ENCODE measurements around the gene MYO1A.

MYO1A gene

DNA sequence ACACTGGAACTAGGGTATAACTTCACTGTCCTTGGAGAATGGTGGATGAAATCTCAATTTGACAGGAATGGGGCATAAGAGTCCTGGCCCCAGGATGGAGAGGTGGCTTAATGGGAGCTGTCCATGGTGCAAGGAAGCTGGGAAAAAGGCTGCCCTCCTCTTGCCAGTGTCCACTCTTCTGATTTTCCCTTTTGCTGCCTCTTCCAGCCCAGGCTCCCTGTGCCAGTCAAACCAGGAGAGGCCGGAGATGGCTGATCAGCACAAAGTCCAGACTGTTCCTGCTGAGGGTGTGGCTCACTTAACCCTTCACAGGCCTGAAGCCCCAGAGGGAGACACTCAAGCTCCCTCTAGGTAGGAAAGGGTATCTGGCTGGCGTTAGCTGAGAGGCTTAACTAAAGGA is at the start of gene MYO1A:
Gene MYO1A, minus strand, starts transcription at position 240 of the 400 bp plus-strand sequence. CDS start 1,806 bp downstream, outside the sequence.
- no peak for DNase-seq (ENCODE audit: low read depth)

GRCh38 chr12:57099047-57099714 is 49.3 kb upstream of the MYO1A start:
- no peak for DNase-seq (ENCODE audit: low read depth)

DNA sequence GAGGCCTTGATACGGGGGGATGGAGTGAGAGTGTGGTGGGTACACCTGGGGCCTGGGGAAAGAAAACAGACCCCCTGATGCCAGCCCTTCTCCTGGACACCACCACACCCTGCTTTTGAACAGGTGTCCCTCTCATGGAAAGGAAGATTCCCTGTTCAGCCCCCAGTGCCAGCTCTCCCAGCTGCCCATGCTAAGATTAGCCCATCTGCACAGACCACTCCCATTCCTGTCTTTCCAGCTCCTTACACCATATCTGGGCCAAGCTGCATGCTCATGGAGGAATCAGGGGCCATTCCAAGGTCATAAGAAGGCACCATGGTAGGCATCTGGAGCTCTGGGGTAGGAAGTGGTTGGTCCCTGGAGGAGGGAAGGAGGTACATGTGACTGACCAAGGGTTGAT is 48.6 kb upstream of the MYO1A start:
- no peak for DNase-seq (ENCODE audit: low read depth)

DNA sequence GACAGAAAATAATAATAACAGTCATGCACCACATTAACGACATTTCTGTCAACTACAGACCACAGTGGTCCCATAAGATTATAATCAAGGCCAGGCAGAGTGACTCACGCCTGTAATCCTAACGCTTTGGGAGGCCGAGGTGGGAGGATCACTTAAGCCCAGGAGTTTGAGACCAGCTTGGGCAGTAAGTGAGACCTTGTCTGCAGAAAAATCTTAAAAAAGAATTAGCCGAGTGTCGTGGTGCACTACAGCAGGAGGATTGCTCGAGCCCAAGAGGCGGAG is 47.6 kb upstream of the MYO1A start:
- DNase-seq (ENCODE audit: low read depth): no peak

DNA sequence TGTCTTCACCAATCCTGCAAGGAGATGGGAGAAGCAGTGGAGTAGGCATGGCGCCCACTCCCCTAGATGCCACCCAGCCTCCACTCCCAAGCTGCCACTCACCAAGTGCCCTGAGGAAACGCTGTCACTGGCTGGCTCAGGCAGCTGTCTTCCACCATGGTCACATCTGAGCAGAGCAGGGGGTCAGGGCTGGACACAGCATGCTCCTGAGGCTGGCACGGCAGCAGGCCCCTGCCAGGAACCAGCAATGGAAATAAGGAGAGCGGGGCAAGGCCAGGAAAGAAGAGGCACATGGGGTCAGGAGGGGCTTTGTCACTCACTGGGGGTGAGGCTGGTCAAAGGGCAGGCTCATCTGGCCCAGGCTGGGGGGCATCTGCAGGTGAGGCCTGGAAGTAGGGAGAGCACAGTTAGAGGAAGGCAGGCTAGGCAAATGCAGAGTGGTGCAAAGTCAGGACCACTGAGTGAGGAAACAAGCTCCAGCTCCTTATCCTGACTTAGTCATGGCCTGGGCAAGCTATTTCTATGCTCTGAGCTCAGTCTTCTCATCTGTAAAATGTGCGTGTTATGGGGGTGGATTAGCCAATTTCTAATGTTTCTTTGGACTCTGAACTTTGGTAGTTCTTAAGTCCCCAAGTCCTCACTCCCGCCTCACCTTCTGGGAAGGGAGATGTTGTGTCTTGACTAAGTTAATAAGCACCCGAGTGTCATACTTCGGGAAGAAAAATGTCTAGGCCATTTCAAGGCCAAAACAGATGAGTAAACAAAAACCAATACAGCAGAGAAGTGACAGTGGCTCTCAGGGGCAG is 47.0 kb upstream of the MYO1A start:
- DNase-seq (ENCODE audit: low read depth): no peak

- DNase-seq (ENCODE audit: low read depth): no peak
Observed at GRCh38 chr12:57096099-57096572, 46.2 kb upstream of the MYO1A start.

DNA sequence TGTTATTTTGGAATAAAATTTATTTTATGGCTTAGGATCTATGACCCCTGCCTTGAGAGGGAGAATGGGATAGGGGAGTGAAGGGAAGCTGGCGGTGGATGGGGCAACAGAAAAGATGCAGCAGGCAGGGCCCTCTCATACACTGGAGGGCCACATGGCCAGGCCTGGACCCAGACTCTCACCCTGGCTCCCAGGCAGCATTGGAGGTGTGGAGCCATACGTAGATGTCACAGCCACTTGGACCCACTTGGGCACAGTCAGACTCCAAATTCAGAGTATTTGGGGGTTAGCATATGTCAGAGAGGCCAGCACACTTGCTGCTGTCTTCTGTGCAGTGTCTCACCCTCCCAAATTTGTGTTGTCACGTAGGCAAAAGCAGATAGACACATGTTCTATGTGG is 45.5 kb upstream of the MYO1A start:
- DNase-seq (ENCODE audit: low read depth): no peak

DNA sequence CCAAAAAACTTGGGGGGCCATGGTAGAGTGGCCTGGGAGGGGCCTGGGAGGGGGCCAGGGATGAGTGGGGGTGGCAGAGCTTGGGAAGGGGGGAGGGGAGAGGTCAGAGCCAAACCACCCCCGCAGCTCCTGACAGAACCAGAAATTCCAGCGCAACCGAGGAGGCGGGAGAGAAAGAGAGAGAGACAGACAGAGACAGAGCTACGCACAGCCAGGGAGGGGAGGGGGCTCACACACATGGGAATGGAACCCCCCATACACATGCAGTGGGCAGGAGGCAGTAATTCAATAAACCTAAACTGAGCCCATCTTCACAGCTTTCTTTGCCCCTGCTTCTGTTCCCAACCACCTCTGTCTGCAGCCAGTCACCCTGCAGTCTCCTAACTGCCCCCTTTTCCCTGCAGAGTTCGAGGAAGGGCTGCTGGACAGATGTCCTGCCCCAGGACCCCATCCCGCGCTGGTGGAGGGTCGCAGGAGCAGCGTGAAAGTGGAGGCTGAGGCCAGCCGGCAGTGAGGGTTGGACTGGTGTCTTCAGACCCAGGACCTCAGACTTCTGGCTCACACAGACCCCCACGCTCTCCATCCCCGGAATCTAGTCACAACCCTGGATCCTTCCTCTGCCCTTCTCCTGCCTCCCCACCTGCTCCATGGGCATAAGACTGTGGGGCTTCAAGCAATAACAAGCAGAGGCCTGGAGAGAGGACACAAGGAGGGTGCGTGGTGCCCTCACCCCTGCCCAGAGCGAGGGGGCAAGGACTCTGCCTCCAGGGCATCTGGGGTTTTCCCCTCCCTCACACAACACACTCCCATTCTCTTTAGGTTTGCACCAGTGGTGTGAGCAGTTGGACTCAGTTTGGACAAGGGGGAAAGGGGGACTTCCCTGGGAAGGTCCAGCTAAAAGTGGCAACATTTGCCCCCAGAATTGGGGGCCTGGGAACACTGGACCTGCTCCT is 44.6 kb upstream of the MYO1A start:
- no peak for DNase-seq (ENCODE audit: low read depth)

GRCh38 chr12:57093415-57094207 is 43.7 kb upstream of the MYO1A start:
- DNase-seq (ENCODE audit: low read depth): peak; percentile 52

- no peak for DNase-seq (ENCODE audit: low read depth)
Observed at GRCh38 chr12:57092876-57093414, 43.0 kb upstream of the MYO1A start.

GRCh38 chr12:57092529-57092862 is 42.6 kb upstream of the MYO1A start:
- DNase-seq (ENCODE audit: low read depth): no peak

- no peak for DNase-seq (ENCODE audit: low read depth)
Observed at GRCh38 chr12:57091638-57092528, 42.0 kb upstream of the MYO1A start.

GRCh38 chr12:57090924-57091637 is 41.2 kb upstream of the MYO1A start:
- DNase-seq (ENCODE audit: low read depth): no peak

DNA sequence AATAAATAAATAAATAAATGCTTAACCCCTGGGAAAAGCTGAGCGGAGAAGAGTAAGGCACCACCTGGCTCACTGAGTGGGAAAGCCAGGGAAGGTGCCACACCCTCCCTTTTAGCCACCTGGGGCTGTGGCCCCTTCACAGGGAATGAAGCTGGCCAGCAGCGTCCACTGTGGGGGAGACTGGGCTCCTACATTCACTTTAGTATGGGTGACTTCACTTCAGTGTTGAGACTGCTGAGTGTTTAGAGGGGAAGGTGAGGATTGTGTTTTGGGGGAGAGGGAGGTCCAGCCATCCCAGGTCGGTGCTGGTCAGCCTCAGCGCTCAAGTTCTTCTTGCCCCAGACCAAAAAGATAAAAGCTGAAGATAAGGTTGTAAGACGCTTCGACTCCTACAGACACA is 40.6 kb upstream of the MYO1A start:
- no peak for DNase-seq (ENCODE audit: low read depth)

- DNase-seq (ENCODE audit: low read depth): no peak
Observed at GRCh38 chr12:57089271-57090245, 39.6 kb upstream of the MYO1A start.

GRCh38 chr12:57088354-57089270 is 38.7 kb upstream of the MYO1A start, which contains the start of gene NAB2:
Gene NAB2 (plus strand): TSS chr12:57089114. CDS start chr12:57089272, 158 bp downstream.
- DNase-seq (ENCODE audit: low read depth): peak; percentile 81

DNA sequence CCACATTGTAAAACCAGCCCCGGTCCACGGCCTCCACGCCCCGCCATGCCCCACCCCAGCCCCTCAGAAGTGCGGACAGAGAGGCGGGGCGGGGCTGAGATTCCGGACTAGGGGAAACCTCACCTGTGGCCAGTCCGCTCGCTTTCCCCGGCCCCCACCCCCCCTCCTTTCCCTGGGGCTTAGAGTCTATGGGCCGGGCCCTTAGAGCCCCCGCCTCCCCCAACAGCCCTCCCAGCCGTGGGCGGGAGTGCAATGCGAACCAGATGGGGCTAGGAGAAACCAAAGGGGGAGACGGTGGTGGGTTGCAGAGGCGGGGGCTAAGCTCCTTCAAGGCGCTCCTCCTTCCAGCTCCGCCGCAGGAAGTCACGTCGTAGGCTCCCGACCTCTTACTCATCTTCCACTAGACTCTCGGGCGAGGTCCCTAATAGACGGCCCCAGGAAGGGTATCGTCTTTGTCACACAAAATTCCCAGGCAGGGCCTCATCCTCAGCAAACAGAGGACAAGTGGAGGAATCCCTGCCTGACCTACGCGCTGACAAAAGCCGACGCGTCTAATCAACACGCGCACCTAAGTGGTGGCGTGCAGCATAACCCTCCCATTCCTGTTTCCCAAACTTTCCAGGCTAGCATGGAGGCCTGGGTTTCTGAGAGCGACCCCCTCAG is 37.9 kb upstream of the MYO1A start:
- peak; percentile 74 for DNase-seq (ENCODE audit: low read depth)
